Umbilical cord (tissue), 2 donors: ENCODE data around the gene COASY. TPM values are rescaled to one million over a fixed set of nuclear protein-coding genes. Genes with fewer than 3 reads are reported as not detected.
"Not testable (repeated sequence)": the region's sequence is repeated elsewhere in the genome, so short reads cannot be mapped to it uniquely, and the experiment has no call there.

Experiments
- DNase-seq: peaks from one replicate; pipeline ENCODE4 v3.0.0-alpha.2; 2015; ENCODE audit warnings: low spot score
- total RNA-seq: library from RNA; depleted of rRNA; stranded (reverse); fragments of >200 nt; gene quantifications from one replicate; pipeline ENCODE4 v1.2.3, GENCODE V29; 2014; ENCODE audit warnings: low replicate concordance; ENCODE audit not compliant: insufficient read depth

COASY gene
- total RNA-seq, 1 donor from 2014 or later: 8.2 TPM

- DNase-seq: peak; percentile 82
Measured at GRCh38 chr17:42531455-42532354, 30.2 kb upstream of the COASY start.

GRCh38 chr17:42535155-42536047 is 26.5 kb upstream of the COASY start:
- no peak for DNase-seq

GRCh38 chr17:42536048-42536371 is 25.9 kb upstream of the COASY start, which contains the start of gene NAGLU:
NAGLU (plus strand) TSS chr17:42536241; CDS start chr17:42536273, 32 bp downstream.
- peak; percentile 91 for DNase-seq

GRCh38 chr17:42536372-42537155 is 25.4 kb upstream of the COASY start:
- peak; percentile 84 for DNase-seq

GRCh38 chr17:42537156-42537805 is 24.7 kb upstream of the COASY start:
- DNase-seq: no peak

- no peak for DNase-seq
Measured at GRCh38 chr17:42537826-42538451, 24.0 kb upstream of the COASY start.

- no peak for DNase-seq
Measured at GRCh38 chr17:42538482-42538881, 23.5 kb upstream of the COASY start.

GRCh38 chr17:42540558-42540957 is 21.4 kb upstream of the COASY start:
- DNase-seq: not testable (repeated sequence)

- no peak for DNase-seq
Measured at GRCh38 chr17:42541041-42541833, 20.7 kb upstream of the COASY start.

GRCh38 chr17:42543190-42544079 is 18.5 kb upstream of the COASY start:
- DNase-seq: no peak

- DNase-seq: no peak
Measured at GRCh38 chr17:42544874-42545283, 17.1 kb upstream of the COASY start.

- not testable (repeated sequence) for DNase-seq
Measured at GRCh38 chr17:42545755-42546505, 16.0 kb upstream of the COASY start.

- DNase-seq: no peak
Measured at GRCh38 chr17:42547001-42547461, 14.9 kb upstream of the COASY start.

- no peak for DNase-seq
Measured at GRCh38 chr17:42547698-42548069, 14.3 kb upstream of the COASY start.

GRCh38 chr17:42548070-42548837 is 13.7 kb upstream of the COASY start:
- DNase-seq: peak; percentile 60

- DNase-seq: no peak
Measured at GRCh38 chr17:42548993-42549755, 12.8 kb upstream of the COASY start.
